Liver (tissue), 9 donors: ENCODE results near the gene SLC44A2. TPM values are rescaled to one million over a fixed set of nuclear protein-coding genes. Genes with fewer than 3 reads are reported as not detected.

Experiments
- DNase-seq: peaks from one replicate; pipeline ENCODE4 v3.0.0-alpha.2; 2017; ENCODE audit warnings: low spot score
- H3K27ac ChIP-seq, 2 donors: one replicate each; pipeline ENCODE4 v1.7.0; 2013; ENCODE audit warnings: inconsistent platforms in 2 of 2, low read length in 2 of 2, control low read depth in 1 of 2, low read depth in 1 of 2, mild to moderate bottlenecking in 1 of 2
- H3K27me3 ChIP-seq, 4 donors: one replicate each; pipeline versions ENCODE4 v1.6.1 to v1.7.0; 2013; ENCODE audit warnings: low read length in 3 of 4, inconsistent platforms in 1 of 4, mild to moderate bottlenecking in 1 of 4, moderate library complexity in 1 of 4; ENCODE audit not compliant: control insufficient read depth in 4 of 4, insufficient read depth in 4 of 4
- H3K36me3 ChIP-seq, 4 donors: one replicate each; pipeline versions ENCODE4 v1.6.1 to v1.7.0; 2013; ENCODE audit warnings: low read length in 3 of 4, mild to moderate bottlenecking in 3 of 4, low read depth in 1 of 4, moderate library complexity in 1 of 4; ENCODE audit not compliant: control insufficient read depth in 4 of 4, insufficient read depth in 3 of 4
- H3K4me1 ChIP-seq, 4 donors: one replicate each; pipeline versions ENCODE4 v1.6.1 to v1.7.0; 2013; ENCODE audit warnings: low read length in 3 of 4, mild to moderate bottlenecking in 3 of 4, moderate library complexity in 1 of 4; ENCODE audit not compliant: control insufficient read depth in 4 of 4, insufficient read depth in 4 of 4
- H3K4me3 ChIP-seq, 3 donors: one replicate each; pipeline versions ENCODE4 v1.6.1 to v1.7.0; 2013; ENCODE audit warnings: low read length in 3 of 3, control low read depth in 1 of 3, low read depth in 1 of 3, mild to moderate bottlenecking in 1 of 3
- H3K9ac ChIP-seq, 2 donors: one replicate each; pipeline ENCODE4 v1.7.0; 2013; ENCODE audit warnings: low read length in 2 of 2, mild to moderate bottlenecking in 2 of 2, moderate library complexity in 2 of 2, control low read depth in 1 of 2, low read depth in 1 of 2
- H3K9me3 ChIP-seq, 4 donors: one replicate each; pipeline versions ENCODE4 v1.6.1 to v1.7.0; 2013; ENCODE audit warnings: low read length in 3 of 4; ENCODE audit not compliant: control insufficient read depth in 4 of 4
- EGR1 ChIP-seq, 2 donors: IDR thresholded peaks; 2 replicates each; pipeline ENCODE4 v1.6.1; 2016 to 2018; ENCODE audit warnings: antibody characterized with exemption in 2 of 2, low read depth in 2 of 2
- GABPA ChIP-seq, 2 donors: IDR thresholded peaks in 1 of 2; conservative IDR thresholded peaks in 1 of 2; 2 replicates each; pipeline ENCODE4 v1.6.1; 2016; ENCODE audit warnings: antibody characterized with exemption in 2 of 2, mild to moderate bottlenecking in 1 of 2, moderate library complexity in 1 of 2
- HNF4G ChIP-seq: IDR thresholded peaks from 2 replicates; pipeline ENCODE4 v1.6.1; 2016; ENCODE audit warnings: antibody characterized with exemption
- JUND ChIP-seq, 2 donors: IDR thresholded peaks; 2 replicates each; pipeline ENCODE4 v1.6.1; 2016; ENCODE audit warnings: antibody characterized with exemption in 2 of 2
- NR2F2 ChIP-seq: IDR thresholded peaks from 2 replicates; pipeline ENCODE4 v1.6.1; 2016; ENCODE audit warnings: antibody characterized with exemption
- RAD21 ChIP-seq, 2 donors: IDR thresholded peaks; 2 replicates each; pipeline ENCODE4 v1.6.1; 2016; ENCODE audit warnings: antibody characterized with exemption in 2 of 2, mild to moderate bottlenecking in 2 of 2
- RXRA ChIP-seq, 2 donors: IDR thresholded peaks; 2 replicates each; pipeline ENCODE4 v1.6.1; 2017 to 2018; ENCODE audit warnings: antibody characterized with exemption in 2 of 2, mild to moderate bottlenecking in 1 of 2
- SP1 ChIP-seq: IDR thresholded peaks from 2 replicates; pipeline ENCODE4 v1.6.1; 2018; ENCODE audit warnings: antibody characterized with exemption, mild to moderate bottlenecking
- TAF1 ChIP-seq: conservative IDR thresholded peaks from 2 replicates; pipeline ENCODE4 v1.6.1; 2016; ENCODE audit warnings: antibody characterized with exemption, mild to moderate bottlenecking
- YY1 ChIP-seq: IDR thresholded peaks from 2 replicates; pipeline ENCODE4 v1.6.1; 2016; ENCODE audit warnings: antibody characterized with exemption, mild to moderate bottlenecking
- ZBTB33 ChIP-seq: IDR thresholded peaks from 2 replicates; pipeline ENCODE4 v1.6.1; 2016; ENCODE audit warnings: antibody characterized with exemption
- WGBS: extraction: QIAGEN DNeasy Blood & Tissue Kit; methylation state at CpG from one replicate; pipeline ENCODE4 v1.1.7; 2013; 5-methylcytosine and 5-hydroxymethylcytosine counted together
- polyA plus RNA-seq, 2 donors: library from polyadenylated mRNA; stranded (reverse) in 1 of 2; unstranded in 1 of 2; fragments of 200-250 nt in 1 of 2; fragments of >200 nt in 1 of 2; fragmentation: Nextera tagmentation in 1 of 2; extraction: Ambion mirVana in 1 of 2; gene quantifications; one replicate each; pipeline versions ENCODE4 v1.2.1 to v1.2.3, GENCODE V29; 2013 to 2015
- total RNA-seq, 2 donors: library from RNA; depleted of rRNA; stranded (reverse); fragments of >200 nt; gene quantifications; one replicate each; pipeline ENCODE4 v1.2.3, GENCODE V29; 2014
- TF ChIP-seq, protein P1 (sequence below): fragments of 150-350 bp; IDR thresholded peaks from 2 replicates; pipeline ENCODE4 v1.5.1; 2017; ENCODE audit warnings: improper control_type of control experiment, low read depth, low read length; ENCODE audit not compliant: missing input control
- TF ChIP-seq, protein P2 (sequence below): IDR thresholded peaks from 2 replicates; pipeline ENCODE4 v1.6.1; 2016; ENCODE audit warnings: antibody characterized with exemption
- donor health status: healthy.
- donor health status: healthy.
- donor health status: healthy.
- donor health status: healthy.
- donor health status: healthy.

SLC44A2 gene
- total and polyA plus RNA-seq, 4 donors: 12.0 to 21.6 (median 13.4) TPM

DNA sequence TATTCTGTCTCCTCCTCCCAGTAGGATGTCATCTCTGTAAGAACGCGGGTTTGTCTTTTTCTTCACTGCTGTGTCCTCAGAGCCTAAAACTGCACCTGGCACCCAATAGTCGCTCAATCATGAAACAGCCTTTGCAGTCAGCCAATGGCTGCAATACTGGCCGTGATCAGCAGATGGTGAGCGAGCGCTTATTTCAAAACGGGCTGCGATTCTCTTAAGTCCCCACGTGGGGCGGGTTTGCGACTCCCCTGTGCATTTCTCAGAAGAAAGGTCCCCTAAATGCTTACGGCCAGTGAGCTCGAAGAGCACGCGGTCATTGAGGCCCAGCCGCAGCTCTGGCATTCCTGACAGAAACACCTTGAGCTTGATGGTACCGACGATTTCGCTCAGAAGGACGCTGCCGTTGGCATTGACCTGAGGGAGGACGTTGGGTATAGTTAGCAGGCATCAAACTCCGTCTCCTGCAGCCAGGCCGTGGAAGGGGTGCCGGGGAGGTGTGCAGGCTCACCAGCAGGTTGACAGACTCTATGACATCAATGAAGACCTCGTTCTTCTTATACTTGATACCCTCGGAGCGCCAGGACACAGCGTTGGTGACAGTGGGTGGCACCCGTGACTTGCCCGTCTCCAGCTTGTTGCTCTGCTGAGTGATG, 44.2 kb upstream of the SLC44A2 start:
- Histone ChIP-seq H3K9me3 (no peaks in the 10 kb centered on the region), H3K36me3 (no peaks in the 10 kb centered on the region), H3K9ac (no peak overlapping the region), H3K4me3 (no peak overlapping the region), H3K27me3 (no peaks in the 10 kb centered on the region), H3K4me1 (peaks cover 0 to 5% (median 2%) of the 10 kb centered on the region in 4 donors), H3K27ac (no peak overlapping the region)
- 25% methylated on average over 31 of the region's 31 CpGs for WGBS
- TF ChIP-seq RAD21 (IDR thresholded peaks at IDR 0.05) (peak; percentile 98 to 99), RXRA (IDR thresholded peaks at IDR 0.05) (peak in 1 of 2 donors; percentile 30), EGR1 (IDR thresholded peaks at IDR 0.05; ENCODE audit: low read depth in 2 of 2) (no peak), TAF1 (no peak)
- TF ChIP-seq, protein P1, sequence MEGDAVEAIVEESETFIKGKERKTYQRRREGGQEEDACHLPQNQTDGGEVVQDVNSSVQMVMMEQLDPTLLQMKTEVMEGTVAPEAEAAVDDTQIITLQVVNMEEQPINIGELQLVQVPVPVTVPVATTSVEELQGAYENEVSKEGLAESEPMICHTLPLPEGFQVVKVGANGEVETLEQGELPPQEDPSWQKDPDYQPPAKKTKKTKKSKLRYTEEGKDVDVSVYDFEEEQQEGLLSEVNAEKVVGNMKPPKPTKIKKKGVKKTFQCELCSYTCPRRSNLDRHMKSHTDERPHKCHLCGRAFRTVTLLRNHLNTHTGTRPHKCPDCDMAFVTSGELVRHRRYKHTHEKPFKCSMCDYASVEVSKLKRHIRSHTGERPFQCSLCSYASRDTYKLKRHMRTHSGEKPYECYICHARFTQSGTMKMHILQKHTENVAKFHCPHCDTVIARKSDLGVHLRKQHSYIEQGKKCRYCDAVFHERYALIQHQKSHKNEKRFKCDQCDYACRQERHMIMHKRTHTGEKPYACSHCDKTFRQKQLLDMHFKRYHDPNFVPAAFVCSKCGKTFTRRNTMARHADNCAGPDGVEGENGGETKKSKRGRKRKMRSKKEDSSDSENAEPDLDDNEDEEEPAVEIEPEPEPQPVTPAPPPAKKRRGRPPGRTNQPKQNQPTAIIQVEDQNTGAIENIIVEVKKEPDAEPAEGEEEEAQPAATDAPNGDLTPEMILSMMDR: peak; percentile 100
- DNase-seq: peak; percentile 88

DNA sequence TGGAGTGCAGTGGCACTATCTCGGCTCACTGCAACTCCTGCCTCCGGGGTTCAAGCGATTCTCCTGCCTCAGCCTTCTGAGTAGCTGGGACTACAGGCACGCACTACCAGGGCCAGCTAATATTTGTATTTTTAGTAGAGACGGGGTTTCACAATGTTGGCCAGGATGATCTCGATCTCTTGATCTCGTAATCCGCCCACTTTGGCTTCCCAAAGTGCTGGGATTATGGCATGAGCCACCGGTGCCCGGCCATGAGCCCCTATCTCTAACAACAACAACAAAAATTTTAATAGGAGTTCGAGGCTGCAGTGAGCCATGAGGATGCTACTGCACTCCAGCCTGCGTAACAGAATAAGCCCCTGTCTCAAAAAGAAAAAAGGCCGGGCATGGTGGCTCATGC, 43.3 kb upstream of the SLC44A2 start:
- Histone ChIP-seq H3K4me3 (no peak overlapping the region), H3K9ac (no peak overlapping the region), H3K27me3 (peaks cover 0 to 3% (median 0%) of the 10 kb centered on the region in 4 donors), H3K27ac (no peak overlapping the region), H3K36me3 (no peaks in the 10 kb centered on the region), H3K9me3 (no peaks in the 10 kb centered on the region), H3K4me1 (peaks cover 0 to 5% (median 2%) of the 10 kb centered on the region in 4 donors)
- no peak for TF ChIP-seq ZBTB33
- TF ChIP-seq, protein P1: no peak
- TF ChIP-seq HNF4G: no peak
- TF ChIP-seq YY1: no peak
- no peak for TF ChIP-seq RXRA (IDR thresholded peaks at IDR 0.05)
- no peak for TF ChIP-seq RAD21 (IDR thresholded peaks at IDR 0.05)
- TF ChIP-seq GABPA (IDR thresholded peaks at IDR 0.05 in 1 of 2, conservative IDR thresholded peaks at IDR 0.05 in 1 of 2): no peak
- TF ChIP-seq, protein P2, sequence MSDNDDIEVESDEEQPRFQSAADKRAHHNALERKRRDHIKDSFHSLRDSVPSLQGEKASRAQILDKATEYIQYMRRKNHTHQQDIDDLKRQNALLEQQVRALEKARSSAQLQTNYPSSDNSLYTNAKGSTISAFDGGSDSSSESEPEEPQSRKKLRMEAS: no peak
- TF ChIP-seq SP1: no peak
- TF ChIP-seq JUND (IDR thresholded peaks at IDR 0.05): no peak
- TF ChIP-seq NR2F2: no peak
- DNase-seq: no peak
- 82% methylated on average over 13 of the region's 13 CpGs for WGBS
